GM19395 (cell line): Measurements from ENCODE around the gene ACADVL.

Experiments used
- ATAC-seq: cut with Tn5 transposase; IDR thresholded peaks from one replicate; pipeline ENCODE4 v1.9.1; 2021; ENCODE audit warnings: mild to moderate bottlenecking, moderate library complexity; ENCODE audit not compliant: unreplicated experiment

The ACADVL gene

DNA sequence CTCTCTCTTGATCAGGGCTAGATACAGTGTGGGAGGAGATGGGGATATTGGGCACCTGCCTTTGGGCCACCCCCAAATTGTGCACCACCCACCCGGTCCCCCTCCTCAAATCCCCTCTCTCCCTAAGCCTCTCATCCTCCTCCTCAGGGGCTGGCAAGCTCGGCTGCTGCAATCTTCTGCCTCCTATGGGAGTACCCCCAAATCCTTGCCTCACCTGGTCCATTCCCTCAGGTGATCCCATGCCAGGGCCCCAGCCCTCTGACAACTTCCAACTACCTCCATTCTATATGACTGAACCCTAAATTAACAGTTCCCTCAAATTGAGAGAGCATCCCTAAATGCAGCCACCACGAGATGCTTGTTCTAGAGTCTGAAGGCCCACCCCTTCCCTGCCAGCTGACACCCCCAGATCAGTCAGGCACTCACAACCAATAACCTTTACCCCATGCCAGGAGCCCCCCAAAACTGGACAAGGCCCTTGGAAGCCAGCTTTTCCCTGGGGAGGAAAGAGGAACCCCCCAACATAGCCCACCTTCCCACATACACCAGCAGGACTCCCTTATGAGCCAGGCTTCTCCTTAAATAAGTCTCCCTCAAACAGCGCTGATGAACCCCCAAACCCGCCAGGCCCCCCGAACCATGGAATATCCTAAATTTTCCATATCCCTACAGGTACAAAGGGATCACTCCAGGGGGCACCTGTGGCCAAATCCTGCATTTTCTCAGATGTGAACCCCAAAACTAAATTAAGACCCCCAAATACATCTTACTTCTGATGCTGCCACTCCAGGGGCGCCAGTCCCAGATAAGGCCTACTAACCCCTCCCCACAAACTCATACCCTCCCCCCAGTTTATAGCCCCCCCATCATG is 3.3 kb upstream of the ACADVL start:
- no peak for ATAC-seq

- no peak for ATAC-seq
Observed at GRCh38 chr17:7217113-7217987, 2.4 kb upstream of the ACADVL start.

- no peak for ATAC-seq
Observed at GRCh38 chr17:7218166-7218565, 1.6 kb upstream of the ACADVL start.

- no peak for ATAC-seq
Observed at GRCh38 chr17:7218758-7219157, 980 bp upstream of the ACADVL start.

- no peak for ATAC-seq
Observed at GRCh38 chr17:7219229-7219811, 418 bp upstream of the ACADVL start.

DNA sequence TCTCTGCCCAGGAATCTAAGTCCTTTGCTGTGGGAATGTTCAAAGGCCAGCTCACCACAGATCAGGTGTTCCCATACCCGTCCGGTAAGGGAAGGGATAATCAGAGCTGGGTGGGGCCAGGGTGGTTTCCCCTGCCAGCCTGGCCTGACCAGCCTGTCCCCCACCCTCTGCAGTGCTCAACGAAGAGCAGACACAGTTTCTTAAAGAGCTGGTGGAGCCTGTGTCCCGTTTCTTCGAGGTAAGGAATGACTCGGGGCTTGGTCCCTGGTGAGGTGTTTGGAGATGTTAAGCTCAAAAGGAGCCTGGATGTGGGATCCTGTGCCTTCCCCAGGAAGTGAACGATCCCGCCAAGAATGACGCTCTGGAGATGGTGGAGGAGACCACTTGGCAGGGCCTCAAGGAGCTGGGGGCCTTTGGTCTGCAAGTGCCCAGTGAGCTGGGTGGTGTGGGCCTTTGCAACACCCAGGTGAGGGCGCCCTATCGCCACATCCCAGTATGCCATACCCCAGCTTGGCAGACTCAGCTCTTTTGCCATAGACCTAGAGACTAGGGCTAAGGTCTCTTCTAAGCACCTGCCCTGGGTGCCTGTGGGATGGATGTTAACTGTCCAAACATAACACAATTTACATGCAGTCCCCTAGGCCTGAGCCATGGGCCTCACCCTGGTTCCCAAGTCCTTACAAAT is 997 bp downstream of the ACADVL start:
- ATAC-seq: no peak

GRCh38 chr17:7221278-7222092 is 1.7 kb downstream of the ACADVL start:
- ATAC-seq: no peak

DNA sequence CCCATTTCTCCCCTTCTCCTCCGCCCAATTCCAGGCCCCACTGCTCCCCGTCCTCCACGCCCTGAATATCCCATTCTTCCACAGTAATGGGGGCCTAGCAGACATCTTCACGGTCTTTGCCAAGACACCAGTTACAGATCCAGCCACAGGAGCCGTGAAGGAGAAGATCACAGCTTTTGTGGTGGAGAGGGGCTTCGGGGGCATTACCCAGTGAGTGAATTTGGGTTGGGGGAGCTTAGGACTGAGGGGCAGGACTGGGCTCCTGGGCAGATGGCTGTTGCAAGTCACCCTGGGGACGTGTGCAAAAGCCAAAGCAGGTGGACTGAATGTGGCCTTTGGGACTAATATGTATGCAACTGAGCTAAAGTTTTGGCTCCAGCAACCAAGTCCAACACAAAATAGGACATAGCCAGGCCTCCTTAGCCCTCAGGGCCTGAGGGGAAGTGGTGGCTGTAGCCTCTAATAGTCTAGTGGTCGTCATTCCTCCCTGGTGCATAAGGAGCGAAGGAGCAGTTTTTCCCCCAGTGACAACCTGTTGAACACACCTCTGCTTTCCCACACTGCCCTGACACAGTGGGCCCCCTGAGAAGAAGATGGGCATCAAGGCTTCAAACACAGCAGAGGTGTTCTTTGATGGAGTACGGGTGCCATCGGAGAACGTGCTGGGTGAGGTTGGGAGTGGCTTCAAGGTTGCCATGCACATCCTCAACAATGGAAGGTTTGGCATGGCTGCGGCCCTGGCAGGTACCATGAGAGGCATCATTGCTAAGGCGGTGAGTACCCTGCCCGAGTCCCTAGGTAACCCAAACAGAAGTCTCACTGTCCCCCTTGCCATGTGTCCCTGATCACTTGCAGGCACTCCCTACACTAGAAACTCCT is 2.6 kb downstream of the ACADVL start:
- ATAC-seq: no peak

DNA sequence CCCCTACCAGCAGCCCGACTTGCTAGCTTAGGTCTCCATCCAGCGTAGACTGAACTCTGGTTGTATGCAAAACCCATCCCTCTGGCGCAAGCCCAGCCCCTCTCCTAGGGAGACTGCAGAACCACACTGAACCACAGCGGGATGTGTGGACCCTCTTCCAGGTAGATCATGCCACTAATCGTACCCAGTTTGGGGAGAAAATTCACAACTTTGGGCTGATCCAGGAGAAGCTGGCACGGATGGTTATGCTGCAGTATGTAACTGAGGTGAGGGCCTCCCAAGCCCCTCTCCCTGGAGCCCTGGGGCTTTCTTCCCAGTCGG is 3.2 kb downstream of the ACADVL start:
- ATAC-seq: no peak

DNA sequence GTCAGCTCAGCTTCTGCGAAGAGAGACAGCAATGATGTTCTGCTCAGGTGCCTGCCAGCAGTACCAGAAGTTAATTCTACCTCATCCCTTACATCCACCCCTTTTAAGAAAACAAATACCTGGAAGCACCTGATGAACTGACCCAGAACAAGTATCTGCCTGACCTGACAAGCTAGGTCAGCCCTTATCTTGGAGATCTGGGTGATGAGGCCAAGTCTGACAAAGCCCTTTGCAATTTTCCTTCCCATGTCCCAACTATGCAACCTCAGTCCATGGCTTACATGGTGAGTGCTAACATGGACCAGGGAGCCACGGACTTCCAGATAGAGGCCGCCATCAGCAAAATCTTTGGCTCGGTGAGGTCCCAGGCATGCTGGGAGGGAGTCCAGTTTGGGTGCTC is 3.6 kb downstream of the ACADVL start:
- ATAC-seq: no peak

DNA sequence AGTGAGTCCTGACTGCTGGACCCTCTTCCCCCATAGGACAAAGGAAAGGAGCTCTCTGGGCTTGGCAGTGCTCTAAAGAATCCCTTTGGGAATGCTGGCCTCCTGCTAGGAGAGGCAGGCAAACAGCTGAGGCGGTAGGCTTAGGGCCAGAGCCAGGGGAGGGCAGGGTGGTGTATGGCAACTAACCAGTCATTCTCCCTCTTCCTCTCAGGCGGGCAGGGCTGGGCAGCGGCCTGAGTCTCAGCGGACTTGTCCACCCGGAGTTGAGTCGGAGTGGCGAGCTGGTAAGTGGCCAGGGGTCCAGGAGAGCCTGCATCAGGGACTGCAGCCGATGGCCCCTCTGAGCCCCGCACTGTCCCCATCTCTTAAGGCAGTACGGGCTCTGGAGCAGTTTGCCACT is 4.4 kb downstream of the ACADVL start:
- ATAC-seq: no peak

DNA sequence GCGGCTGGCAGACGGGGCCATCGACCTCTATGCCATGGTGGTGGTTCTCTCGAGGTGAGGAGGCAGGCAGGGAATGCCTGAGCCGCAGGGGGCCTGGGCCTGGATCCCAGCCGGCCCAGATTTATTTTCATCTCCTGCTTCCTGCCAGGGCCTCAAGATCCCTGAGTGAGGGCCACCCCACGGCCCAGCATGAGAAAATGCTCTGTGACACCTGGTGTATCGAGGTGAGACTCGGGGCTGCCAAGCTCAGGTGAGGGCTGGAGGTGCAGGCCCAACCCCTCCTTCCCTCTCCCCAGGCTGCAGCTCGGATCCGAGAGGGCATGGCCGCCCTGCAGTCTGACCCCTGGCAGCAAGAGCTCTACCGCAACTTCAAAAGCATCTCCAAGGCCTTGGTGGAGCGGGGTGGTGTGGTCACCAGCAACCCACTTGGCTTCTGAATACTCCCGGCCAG is 4.9 kb downstream of the ACADVL start:
- no peak for ATAC-seq

GRCh38 chr17:7225711-7226331 is 6.1 kb downstream of the ACADVL start:
- ATAC-seq: no peak

DNA sequence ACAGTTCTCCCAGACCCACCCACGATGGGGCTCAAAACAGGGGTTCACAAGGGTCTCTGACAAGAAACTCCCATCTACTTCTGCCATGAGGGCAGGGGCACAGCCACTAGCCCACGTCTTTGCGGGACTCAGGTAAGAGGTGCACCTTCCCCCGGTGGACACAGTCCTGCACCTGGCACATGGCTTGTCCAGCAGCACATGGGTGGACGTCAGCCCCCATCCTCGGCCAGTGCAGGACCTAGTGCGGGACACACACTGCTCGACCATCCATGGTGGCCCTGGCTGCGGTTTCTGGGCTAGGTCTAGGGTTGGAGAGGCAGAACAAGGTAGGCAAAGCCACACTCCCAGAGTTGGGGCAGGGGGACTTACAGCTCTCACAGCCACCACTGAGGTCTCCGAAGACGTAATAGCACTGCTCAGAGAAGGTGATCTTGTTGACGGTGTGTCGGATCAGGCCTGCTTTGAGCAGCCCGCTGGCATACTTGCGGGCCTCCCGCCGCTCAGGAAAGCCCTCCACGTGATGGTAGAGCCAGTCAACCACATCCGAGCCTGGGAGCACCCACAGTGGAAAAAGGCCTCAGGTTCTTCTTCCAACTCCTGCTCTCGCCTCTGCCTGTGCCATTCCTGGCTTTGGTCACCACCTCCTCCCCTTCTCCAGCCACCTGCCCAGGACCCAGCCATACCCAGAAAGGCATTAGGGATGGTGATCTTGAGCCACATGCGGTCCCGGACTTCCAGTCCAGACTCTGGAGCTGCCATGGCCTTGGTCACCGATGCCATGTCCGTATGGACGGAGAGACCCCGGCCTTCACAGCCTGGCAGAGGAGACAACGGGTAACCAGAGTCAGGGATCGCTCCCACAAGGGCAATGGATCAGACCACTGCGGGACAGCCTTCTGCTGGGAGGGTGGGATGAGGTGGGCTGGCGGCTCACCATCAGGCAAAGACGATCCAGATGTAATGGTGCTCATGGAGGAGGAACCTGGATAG is 7.3 kb downstream of the ACADVL start:
- no peak for ATAC-seq

GRCh38 chr17:7228920-7229319 is 9.2 kb downstream of the ACADVL start:
- ATAC-seq: no peak

DNA sequence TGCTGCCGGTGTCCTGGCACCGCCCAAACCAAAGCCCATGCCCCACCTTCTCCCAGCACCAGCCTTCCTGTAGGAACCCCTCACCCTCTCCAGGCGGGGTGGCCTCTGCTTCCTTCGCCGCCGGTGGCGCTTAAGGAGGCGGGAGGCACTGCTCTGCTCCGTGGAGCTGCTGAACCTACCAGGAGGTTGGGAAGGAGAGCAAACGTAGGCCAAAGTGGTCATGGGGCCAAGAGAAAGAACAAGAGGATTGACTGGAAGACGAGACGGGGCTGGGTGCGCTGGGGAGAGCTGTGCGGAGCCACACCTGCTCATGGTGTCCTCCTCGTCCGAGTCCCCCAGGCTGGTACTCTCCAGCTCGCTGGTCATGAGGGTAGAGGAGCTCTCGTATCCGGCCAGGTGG is 9.8 kb downstream of the ACADVL start:
- ATAC-seq: no peak

GRCh38 chr17:7232114-7232513 is 12.4 kb downstream of the ACADVL start:
- no peak for ATAC-seq

DNA sequence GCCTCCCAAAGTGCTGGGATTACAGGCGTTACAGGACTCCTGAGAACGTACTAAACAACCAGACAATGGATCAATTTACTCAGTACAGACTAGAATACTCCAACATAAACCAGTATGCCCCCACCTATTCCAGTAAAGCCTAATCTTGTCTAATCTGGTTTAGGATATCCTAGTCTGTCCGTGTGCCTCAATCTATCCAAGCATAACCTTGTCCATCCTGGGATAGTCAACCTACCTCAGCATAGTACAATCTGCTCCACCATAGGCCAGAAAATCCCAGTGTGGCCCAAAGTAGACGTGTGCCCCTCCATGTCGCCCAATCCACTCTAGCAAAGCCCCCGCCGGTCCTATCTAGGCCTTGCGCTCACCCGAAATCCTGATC is 14.0 kb downstream of the ACADVL start:
- ATAC-seq: no peak
